Heart left ventricle (tissue), 16 donors: Measurements from ENCODE around the gene STRA6. TPM values are rescaled to one million over a fixed set of nuclear protein-coding genes. Genes with fewer than 3 reads are reported as not detected.
A peak's percentile ranks its signal among the peaks of the same experiment; 100 is the strongest.

Source experiments
- ATAC-seq, 4 donors: fragments of 200-7000 bp; cut with Tn5 transposase; one replicate each; pipeline ENCODE4 v1.9.1; 2020 to 2022; ENCODE audit warnings: moderate library complexity in 4 of 4, mild to moderate bottlenecking in 3 of 4, moderate number of reproducible peaks in 1 of 4
- DNase-seq, 5 donors: peaks; one replicate each; pipeline ENCODE4 v3.0.0-alpha.2; 2020
- H3K27ac ChIP-seq, 12 donors: fragments of 200-600 bp; sonication (generic) in 4 of 12; one replicate each; pipeline versions ENCODE4 v1.5.0 to v1.8.0; 2016 to 2022; ENCODE audit warnings: mild to moderate bottlenecking in 2 of 12
- H3K27me3 ChIP-seq, 9 donors: fragments of 200-600 bp; sonication (generic) in 2 of 9; one replicate each; pipeline versions ENCODE4 v1.5.1 to v1.8.0; 2016 to 2022; ENCODE audit warnings: mild to moderate bottlenecking in 3 of 9
- H3K36me3 ChIP-seq, 9 donors: fragments of 200-600 bp; sonication (generic) in 2 of 9; one replicate each; pipeline versions ENCODE4 v1.5.0 to v1.8.0; 2018 to 2022; ENCODE audit warnings: mild to moderate bottlenecking in 2 of 9
- H3K4me1 ChIP-seq, 12 donors: fragments of 200-600 bp; sonication (generic) in 4 of 12; one replicate each; pipeline versions ENCODE4 v1.5.0 to v1.8.0; 2016 to 2022; ENCODE audit warnings: mild to moderate bottlenecking in 3 of 12
- H3K4me3 ChIP-seq, 12 donors: fragments of 200-600 bp; sonication (generic) in 4 of 12; one replicate each; pipeline versions ENCODE4 v1.5.0 to v1.8.0; 2017 to 2022; ENCODE audit warnings: mild to moderate bottlenecking in 9 of 12, moderate library complexity in 4 of 12
- H3K9me3 ChIP-seq, 12 donors: fragments of 200-600 bp; sonication (generic) in 4 of 12; one replicate each; pipeline versions ENCODE4 v1.5.0 to v1.8.0; 2016 to 2022; ENCODE audit warnings: mild to moderate bottlenecking in 1 of 12
- CTCF ChIP-seq, 12 donors: fragments of 200-600 bp; sonication (generic) in 4 of 12; IDR thresholded peaks; one replicate each; pipeline versions ENCODE4 v1.5.0 to v1.8.0; 2018 to 2022; ENCODE audit warnings: antibody characterized with exemption in 12 of 12, mild to moderate bottlenecking in 5 of 12
- POLR2A ChIP-seq, 2 donors: fragments of 450-650 bp; IDR thresholded peaks; one replicate each; pipeline ENCODE4 v1.6.1; 2017; ENCODE audit warnings: antibody characterized with exemption in 2 of 2, mild to moderate bottlenecking in 2 of 2, moderate library complexity in 2 of 2
- WGBS, 4 donors: extraction: QIAGEN DNeasy Blood & Tissue Kit in 2 of 4; methylation state at CpG; one replicate each; pipeline versions ENCODE4 v1.1.5 to v1.1.7; 2013 to 2018; 5-methylcytosine and 5-hydroxymethylcytosine counted together
- intact Hi-C, 10 donors: fragments of 100-400 bp; cut with DNase I; formaldehyde crosslinking; loops; one replicate each; pipeline versions ENCODE4 v1.11.1 to v1.14.2; 2022
- polyA plus RNA-seq, 2 donors: library from polyadenylated mRNA; stranded (reverse); fragments of 200-250 nt; gene quantifications; one replicate each; pipeline ENCODE4 v1.2.3, GENCODE V29; 2013
- total RNA-seq, 9 donors: library from RNA; depleted of rRNA in 2 of 9; stranded (reverse); fragments of >200 nt in 2 of 9; fragmentation: NEBNext Ultra II Directional in 3 of 9; extraction: Animal tissue kit (Norgen Biotek cat#: 25700) in 3 of 9; gene quantifications; one replicate each; pipeline versions ENCODE4 v1.1.0 to v1.2.4, GENCODE V29; 2016 to 2023
- donor health status: ischemic (EF 13 %, LVEDD 7.1; RV severe dilation, severe dysfunction).
- donor health status: healthy with polysubstance abuse.
- donor health status: DM: no; HTN: yes; CAD: no.
- donor health status: DM: no; HTN: no; CAD: no.
- donor health status: ischemic (EF 25% LVEDD 6.9; RV normal size, moderate dysfunction).
- donor health status: ischemic (EF 25% LVEDD 5.7; RV mildly dilated, moderate dysfunction).
- donor health status: healthy.
- donor health status: DM: yes; HTN: yes; CAD: no.
- donor health status: ischemic (EF 35%, LVEDD 5.7; RV mildly dilated, moderate dysfunction).
- donor health status: nonischemic (EF 11% LVEDD 7.7; RV severe dilation, severe dysfunction).
- donor health status: DM: yes; HTN: yes; CAD: no.
- donor health status: PGD.
- donor health status: ischemic (EF 29% LVEDD 5.4; RV normal size, mild dysfunction).
- donor health status: nonischemic (EF 23%, LVEDD 6.1; RV moderate dilation, normal function).

Gene STRA6
- total and polyA plus RNA-seq, 11 donors, result 0.08 to 0.24 (median 0.14) TPM; not detected in 8

DNA sequence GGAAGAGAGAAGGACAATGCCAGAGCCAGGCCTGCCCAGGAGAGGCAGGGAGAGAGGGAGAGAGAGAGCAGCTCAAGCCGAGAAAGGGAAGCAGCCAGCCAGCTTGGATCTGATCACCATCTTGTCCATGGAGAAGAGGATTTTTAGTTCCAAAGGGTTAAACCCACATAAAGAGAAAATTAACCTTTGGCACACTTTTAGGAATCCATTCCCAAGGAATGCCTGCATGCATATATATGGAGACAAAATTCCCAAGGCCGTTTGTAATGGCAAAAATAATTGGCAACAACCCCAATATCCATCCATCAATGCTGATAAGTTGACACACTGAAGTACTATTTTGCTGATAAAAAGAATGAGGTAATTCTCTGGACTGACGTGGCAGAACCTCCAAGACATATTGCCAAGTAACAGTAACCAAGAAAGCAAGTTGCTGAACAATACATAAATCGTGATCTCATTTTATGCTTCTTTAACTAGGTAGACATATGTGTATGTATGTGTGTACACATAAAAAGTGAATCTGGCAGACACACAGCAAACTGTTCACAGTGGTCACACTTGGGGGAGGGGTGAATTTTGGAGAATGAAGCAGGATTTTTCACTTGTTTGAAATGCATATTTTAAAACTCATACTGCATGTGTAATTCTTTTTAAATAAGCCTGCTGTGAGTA is 7.5 kb upstream of the STRA6 start:
- H3K36me3 ChIP-seq, result no peaks in the 10 kb centered on the region
- DNase-seq, result no peak
- peak in 3 of 4 donors; percentile 8 to 68 (median 39) for ATAC-seq
- 17 to 32% (median 27%) methylated on average over 4 of the region's 4 CpGs for WGBS, 4 donors
- peaks cover 0 to 25% (median 6%) of the 10 kb centered on the region in 12 donors for H3K4me1 ChIP-seq
- no peaks in the 10 kb centered on the region for H3K27me3 ChIP-seq
- H3K9me3 ChIP-seq, result no peaks in the 10 kb centered on the region
- H3K27ac ChIP-seq, result no peak overlapping the region
- H3K4me3 ChIP-seq, result no peak overlapping the region
- TF ChIP-seq CTCF (IDR thresholded peaks at IDR 0.05), result no peak
- no peak for TF ChIP-seq POLR2A (IDR thresholded peaks at IDR 0.05)
- intact Hi-C loops, result no loop called here

DNA sequence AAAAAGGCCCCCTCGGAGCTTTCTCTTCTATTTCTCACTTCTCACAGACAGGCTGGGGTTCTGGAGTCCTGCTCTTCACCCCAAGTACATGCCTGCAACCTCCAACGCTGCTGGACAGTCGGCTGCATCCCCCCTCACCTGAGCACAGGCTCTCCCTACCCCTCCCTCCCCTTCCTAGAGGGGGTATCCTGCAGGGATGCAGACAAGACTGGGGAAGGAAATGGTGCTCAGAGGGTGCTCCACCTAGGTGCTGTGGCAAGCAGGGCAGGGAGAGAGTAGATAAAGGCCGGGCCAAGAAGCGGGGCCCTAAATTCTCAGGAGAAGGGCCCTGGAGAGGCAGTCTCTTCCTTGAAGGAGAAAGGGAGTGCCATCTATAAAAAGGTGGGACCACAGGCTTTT is 7.0 kb upstream of the STRA6 start:
- TF ChIP-seq POLR2A (IDR thresholded peaks at IDR 0.05), result no peak
- WGBS, 4 donors, result 81 to 84% (median 81%) methylated on average over 5 of the region's 5 CpGs
- intact Hi-C loops, result no loop called here
- ATAC-seq (peak in 1 of 4 donors; percentile 9), DNase-seq (no peak)
- no peaks in the 10 kb centered on the region for H3K27me3 ChIP-seq
- peaks cover 0 to 30% (median 6%) of the 10 kb centered on the region in 12 donors for H3K4me1 ChIP-seq
- no peaks in the 10 kb centered on the region for H3K36me3 ChIP-seq
- no peaks in the 10 kb centered on the region for H3K9me3 ChIP-seq
- H3K27ac ChIP-seq, result no peak overlapping the region
- no peak overlapping the region for H3K4me3 ChIP-seq

DNA sequence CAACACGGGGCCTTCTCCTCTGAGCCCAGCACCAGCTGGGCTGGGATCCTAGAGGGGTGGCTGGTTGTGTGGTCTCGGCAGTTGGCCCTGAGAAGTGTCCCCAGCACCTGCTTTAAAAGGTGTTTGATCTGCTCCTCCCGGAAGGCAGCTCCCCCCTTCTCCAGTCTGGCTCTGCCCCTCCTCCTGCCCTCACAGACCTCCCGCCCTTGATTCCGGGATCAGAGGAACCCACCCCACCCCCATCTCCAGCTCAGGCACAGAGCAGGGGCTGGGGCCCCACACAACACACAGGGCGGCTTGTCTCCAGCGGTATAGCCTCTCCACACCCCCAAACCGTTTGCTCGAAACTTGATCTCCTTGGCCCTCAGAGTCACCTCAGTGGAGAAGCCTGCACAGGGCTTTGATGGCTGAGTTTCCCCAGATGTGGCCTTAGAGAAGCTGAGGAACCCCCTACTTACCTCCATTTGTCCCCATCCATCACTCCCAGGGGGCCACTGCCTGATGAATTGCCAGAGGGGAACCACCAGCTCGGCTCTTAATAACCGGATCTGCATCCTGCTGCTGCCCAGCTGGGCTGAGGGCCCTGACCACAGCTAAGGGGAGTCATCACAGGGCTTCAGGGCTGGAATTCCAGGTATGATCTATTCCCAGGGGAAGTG is 6.4 kb upstream of the STRA6 start:
- intact Hi-C loops, result no loop called here
- 63 to 78% (median 69%) methylated on average over 11 of the region's 11 CpGs for WGBS, 4 donors
- H3K4me3 ChIP-seq, result no peak overlapping the region
- ATAC-seq (no peak), DNase-seq (no peak)
- no peaks in the 10 kb centered on the region for H3K9me3 ChIP-seq
- H3K36me3 ChIP-seq, result no peaks in the 10 kb centered on the region
- peaks cover 0 to 31% (median 6%) of the 10 kb centered on the region in 12 donors for H3K4me1 ChIP-seq
- TF ChIP-seq POLR2A (IDR thresholded peaks at IDR 0.05), result no peak
- TF ChIP-seq CTCF (IDR thresholded peaks at IDR 0.05), result no peak
- no peak overlapping the region for H3K27ac ChIP-seq
- H3K27me3 ChIP-seq, result no peaks in the 10 kb centered on the region

DNA sequence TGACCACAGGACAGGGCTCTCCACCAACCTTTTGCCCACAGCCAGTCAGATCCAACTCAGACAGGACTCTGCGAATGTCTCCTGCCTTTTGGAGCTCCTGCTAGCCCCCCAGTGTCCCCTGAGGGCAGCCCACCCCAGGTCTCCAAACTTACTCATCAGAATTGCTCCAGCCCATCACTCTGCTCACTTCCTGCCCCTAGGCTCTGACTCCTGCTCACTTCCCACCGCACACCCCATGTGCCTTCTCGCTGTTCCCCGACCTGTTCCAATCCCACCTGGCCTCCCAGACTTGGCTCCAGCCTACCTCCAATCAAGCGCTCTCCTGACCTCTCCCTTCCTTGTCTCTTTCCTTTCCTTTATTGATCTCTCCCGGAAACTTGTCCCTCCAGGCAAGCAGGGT is 5.9 kb upstream of the STRA6 start:
- H3K9me3 ChIP-seq, result no peaks in the 10 kb centered on the region
- H3K4me3 ChIP-seq, result no peak overlapping the region
- 73 to 86% (median 84%) methylated on average over 6 of the region's 6 CpGs for WGBS, 4 donors
- no peaks in the 10 kb centered on the region for H3K36me3 ChIP-seq
- intact Hi-C loops, result no loop called here
- ATAC-seq, result no peak
- H3K4me1 ChIP-seq, result peaks cover 0 to 29% (median 7%) of the 10 kb centered on the region in 12 donors
- TF ChIP-seq POLR2A (IDR thresholded peaks at IDR 0.05) (no peak), CTCF (IDR thresholded peaks at IDR 0.05) (no peak)
- no peak overlapping the region for H3K27ac ChIP-seq
- H3K27me3 ChIP-seq, result no peaks in the 10 kb centered on the region
- DNase-seq, result no peak
